NOMO-1 treated with dmso at 0.1 percent for 144 hours (cell line): ENCODE results near the gene KLF7.

Experiments
- DNase-seq: peaks from one replicate; lab custom pipeline; 2025; ENCODE audit not compliant: unreplicated experiment; lab: John Stamatoyannopoulos, UW

Gene KLF7

GRCh38 chr2:207150284-207150683 is 15.5 kb downstream of the KLF7 start:
- DNase-seq: no peak

- DNase-seq: no peak
Measured at GRCh38 chr2:207149249-207150213, 16.2 kb downstream of the KLF7 start.

GRCh38 chr2:207148020-207148419 is 17.7 kb downstream of the KLF7 start:
- no peak for DNase-seq

- no peak for DNase-seq
Measured at GRCh38 chr2:207144173-207144785, 21.5 kb downstream of the KLF7 start.

- DNase-seq: peak; percentile 64
Measured at GRCh38 chr2:207143215-207144172, 22.3 kb downstream of the KLF7 start.

GRCh38 chr2:207142461-207142860 is 23.3 kb downstream of the KLF7 start:
- peak; percentile 51 for DNase-seq

- no peak for DNase-seq
Measured at GRCh38 chr2:207141386-207141785, 24.4 kb downstream of the KLF7 start.

- no peak for DNase-seq
Measured at GRCh38 chr2:207140265-207140664, 25.5 kb downstream of the KLF7 start.

GRCh38 chr2:207139552-207139951 is 26.2 kb downstream of the KLF7 start:
- peak; percentile 43 for DNase-seq

GRCh38 chr2:207138627-207139297 is 27.0 kb downstream of the KLF7 start:
- DNase-seq: no peak

GRCh38 chr2:207137596-207138337 is 28.0 kb downstream of the KLF7 start:
- no peak for DNase-seq

- no peak for DNase-seq
Measured at GRCh38 chr2:207136874-207137273, 28.9 kb downstream of the KLF7 start.

- no peak for DNase-seq
Measured at GRCh38 chr2:207135801-207136457, 29.8 kb downstream of the KLF7 start.

- DNase-seq: no peak
Measured at GRCh38 chr2:207135340-207135739, 30.4 kb downstream of the KLF7 start.

- DNase-seq: no peak
Measured at GRCh38 chr2:207133820-207134519, 31.8 kb downstream of the KLF7 start.

GRCh38 chr2:207133458-207133819 is 32.3 kb downstream of the KLF7 start:
- DNase-seq: no peak

GRCh38 chr2:207132019-207132418 is 33.7 kb downstream of the KLF7 start:
- no peak for DNase-seq

GRCh38 chr2:207131594-207131993 is 34.2 kb downstream of the KLF7 start:
- no peak for DNase-seq
